ENCODE measurements around the gene TMEM87A.
"Not testable (repeated sequence)": the region's sequence is repeated elsewhere in the genome, so short reads cannot be mapped to it uniquely, and the experiment has no call there.

TMEM87A gene, protein sequence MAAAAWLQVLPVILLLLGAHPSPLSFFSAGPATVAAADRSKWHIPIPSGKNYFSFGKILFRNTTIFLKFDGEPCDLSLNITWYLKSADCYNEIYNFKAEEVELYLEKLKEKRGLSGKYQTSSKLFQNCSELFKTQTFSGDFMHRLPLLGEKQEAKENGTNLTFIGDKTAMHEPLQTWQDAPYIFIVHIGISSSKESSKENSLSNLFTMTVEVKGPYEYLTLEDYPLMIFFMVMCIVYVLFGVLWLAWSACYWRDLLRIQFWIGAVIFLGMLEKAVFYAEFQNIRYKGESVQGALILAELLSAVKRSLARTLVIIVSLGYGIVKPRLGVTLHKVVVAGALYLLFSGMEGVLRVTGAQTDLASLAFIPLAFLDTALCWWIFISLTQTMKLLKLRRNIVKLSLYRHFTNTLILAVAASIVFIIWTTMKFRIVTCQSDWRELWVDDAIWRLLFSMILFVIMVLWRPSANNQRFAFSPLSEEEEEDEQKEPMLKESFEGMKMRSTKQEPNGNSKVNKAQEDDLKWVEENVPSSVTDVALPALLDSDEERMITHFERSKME

DNA sequence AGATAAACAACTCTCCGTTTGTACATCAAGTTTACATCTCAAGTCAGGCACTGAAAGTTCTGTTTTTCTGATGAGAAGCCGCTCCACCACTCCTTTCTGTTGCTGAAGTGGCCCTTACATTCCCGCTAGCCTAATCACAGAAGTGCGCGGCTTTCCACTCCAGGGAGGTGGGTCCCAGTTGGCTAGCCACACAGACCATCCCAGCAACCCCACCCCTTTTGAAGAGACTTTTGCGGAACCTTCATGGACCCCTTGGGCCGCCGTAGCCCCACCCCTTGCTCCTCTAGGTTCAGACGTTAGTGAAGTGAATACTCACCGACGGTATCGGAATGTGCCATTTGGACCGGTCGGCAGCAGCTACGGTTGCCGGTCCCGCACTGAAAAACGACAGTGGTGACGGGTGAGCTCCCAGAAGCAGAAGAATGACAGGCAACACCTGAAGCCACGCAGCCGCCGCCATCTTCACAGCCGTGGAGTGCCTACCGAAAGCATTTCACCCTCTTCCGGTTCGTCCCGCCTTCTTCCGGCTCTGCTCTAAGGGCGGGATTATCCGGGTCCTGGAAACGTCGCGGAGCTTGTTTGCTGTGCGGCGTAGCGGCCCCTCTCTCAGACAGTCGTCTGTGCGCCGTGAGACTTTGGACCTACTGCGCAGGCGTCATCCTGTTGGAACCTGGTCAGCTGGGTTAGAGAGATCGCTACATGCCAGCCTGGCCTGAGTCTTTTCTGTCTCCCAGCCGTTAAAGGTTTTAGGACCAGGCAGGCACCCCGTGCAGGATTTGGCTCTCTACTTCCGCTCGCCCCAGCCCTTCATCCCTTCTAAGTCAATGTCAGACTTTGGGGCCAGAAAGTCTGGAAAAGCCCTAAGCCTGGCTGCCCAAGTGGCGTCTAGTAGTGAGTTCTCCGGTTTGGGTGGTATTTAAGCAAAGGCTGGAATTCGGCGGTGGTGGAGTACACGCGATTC, at the start of gene TMEM87A, which contains the start of gene GANC:
TSS of gene TMEM87A (minus strand) at position 495 of the 961 bp plus-strand sequence. CDS start at position 460, 35 bp downstream.
TSS of gene GANC (plus strand) at position 263 of the 961 bp plus-strand sequence. CDS start 1,281 bp downstream, outside the sequence.
- peak; percentile 99 for DNase-seq

- no peak for DNase-seq
These were observed 46.0 kb upstream of the TMEM87A start for GRCh38 chr15:42319206-42319605.

DNA sequence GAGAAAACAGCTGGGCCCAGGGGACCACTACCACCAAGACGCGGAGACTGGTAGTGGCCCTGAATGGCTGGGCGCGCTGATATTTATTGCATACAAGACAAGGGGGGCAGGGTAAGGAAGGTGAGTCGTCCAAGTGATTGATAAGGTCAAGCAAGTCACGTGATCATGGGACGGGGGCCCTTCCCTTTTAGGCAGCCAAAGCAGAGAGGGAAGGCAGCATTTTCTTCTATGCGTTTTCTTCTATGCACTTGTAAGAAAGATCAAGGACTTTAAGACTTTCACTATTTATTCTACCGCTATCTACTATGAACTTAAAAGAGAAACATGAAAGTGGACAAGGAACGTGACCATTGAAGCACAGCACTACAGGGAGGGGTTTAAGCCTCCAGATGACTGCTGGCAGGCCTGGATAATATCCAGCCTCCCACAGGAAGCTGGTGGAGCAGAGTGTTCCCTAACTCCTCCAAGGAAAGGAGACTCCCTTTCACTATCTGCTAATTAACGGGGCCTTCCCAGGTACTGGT, 43.1 kb upstream of the TMEM87A start:
- not testable (repeated sequence) for DNase-seq

GRCh38 chr15:42315521-42315920, 42.3 kb upstream of the TMEM87A start:
- DNase-seq: no peak

- DNase-seq: no peak
These were observed 41.6 kb upstream of the TMEM87A start for GRCh38 chr15:42314818-42315217.

GRCh38 chr15:42313463-42313862, 40.2 kb upstream of the TMEM87A start:
- no peak for DNase-seq

GRCh38 chr15:42306681-42307080, 33.4 kb upstream of the TMEM87A start:
- DNase-seq: no peak

- DNase-seq: not testable (repeated sequence)
These were observed 27.8 kb upstream of the TMEM87A start for GRCh38 chr15:42301004-42301403.

- DNase-seq: no peak
These were observed 15.9 kb upstream of the TMEM87A start for GRCh38 chr15:42289166-42289565.

DNA sequence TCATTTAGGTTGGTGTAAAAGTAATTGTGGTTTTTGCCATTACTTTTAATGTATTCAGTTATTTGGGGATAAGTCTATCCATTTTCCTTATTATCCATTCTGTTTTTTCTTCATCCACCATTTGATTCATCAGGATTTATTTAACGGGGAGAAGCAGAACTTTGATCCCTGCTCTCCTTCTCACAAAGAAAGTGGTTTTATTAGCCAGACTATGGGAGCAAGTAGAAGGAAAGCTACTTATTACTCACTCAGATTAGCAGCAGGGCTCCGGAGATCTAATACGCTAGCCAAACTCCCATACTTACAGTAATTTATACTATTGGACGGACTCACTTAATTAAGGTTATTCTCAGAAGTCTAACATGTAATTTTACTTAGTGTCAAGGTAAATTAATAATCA, 14.7 kb upstream of the TMEM87A start:
- no peak for DNase-seq

GRCh38 chr15:42286445-42287029, 13.3 kb upstream of the TMEM87A start:
- DNase-seq: no peak

DNA sequence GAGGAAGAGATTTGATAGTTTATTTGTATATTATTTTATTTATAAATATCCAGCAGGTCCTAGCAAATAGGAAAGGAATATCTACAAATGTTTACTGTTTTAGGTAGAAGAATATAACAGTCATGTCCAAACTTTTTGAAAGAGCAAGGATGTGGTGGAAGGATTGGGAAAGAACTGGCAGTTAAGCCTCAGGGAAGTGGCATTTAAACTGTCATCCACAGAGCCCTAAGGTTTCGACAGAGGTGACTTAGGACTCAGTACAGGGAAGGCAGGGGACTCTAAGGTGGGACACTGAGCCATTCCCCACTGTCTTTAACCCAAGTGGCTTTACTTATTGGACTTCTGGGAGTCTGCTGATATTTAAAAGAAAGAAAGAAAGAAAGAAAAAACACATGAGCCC, 11.8 kb upstream of the TMEM87A start:
- DNase-seq: no peak

DNA sequence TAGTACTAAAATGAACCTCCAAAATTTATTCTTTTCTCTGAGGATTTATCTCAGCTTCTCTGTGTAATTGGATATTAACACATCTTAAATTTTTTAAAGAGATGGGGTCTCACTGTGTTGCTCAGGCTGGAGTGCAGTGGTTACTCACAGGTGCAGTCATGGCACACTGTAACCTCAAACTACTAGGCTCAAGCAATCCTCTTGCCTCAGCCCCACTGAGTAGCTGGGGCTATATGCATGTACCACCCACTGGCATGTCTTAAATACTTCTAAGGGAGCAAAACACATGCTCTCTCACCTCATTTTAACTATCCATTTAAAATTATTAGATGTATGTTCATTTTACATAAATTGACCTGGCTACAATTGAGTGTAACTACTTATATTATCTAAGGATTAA, 11.3 kb upstream of the TMEM87A start:
- DNase-seq: no peak

- no peak for DNase-seq
These were observed 10.4 kb upstream of the TMEM87A start for GRCh38 chr15:42283671-42284070.

- no peak for DNase-seq
These were observed 9.7 kb upstream of the TMEM87A start for GRCh38 chr15:42282926-42283325.

- no peak for DNase-seq
These were observed 9.1 kb upstream of the TMEM87A start for GRCh38 chr15:42282344-42282743.

GRCh38 chr15:42279234-42279723, 6.0 kb upstream of the TMEM87A start:
- DNase-seq: no peak

DNA sequence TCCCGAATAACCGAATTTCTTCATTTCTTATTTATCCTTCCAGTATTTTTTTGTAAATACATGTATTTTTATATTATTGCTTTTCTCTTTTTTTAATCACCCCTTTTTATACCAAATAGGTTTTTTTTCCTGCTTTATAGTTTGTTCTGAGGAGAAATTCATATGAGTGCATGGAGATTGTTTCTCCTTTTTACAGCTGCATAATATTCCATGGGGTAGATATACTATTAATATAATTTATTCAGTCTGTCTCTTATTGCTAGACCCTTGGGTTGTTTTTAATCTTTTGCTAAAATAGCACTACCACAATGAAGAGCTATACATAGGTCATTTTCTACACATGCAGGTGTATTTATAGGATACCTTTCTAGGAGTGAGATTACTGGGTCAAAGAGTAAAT, 3.5 kb upstream of the TMEM87A start:
- DNase-seq: no peak

DNA sequence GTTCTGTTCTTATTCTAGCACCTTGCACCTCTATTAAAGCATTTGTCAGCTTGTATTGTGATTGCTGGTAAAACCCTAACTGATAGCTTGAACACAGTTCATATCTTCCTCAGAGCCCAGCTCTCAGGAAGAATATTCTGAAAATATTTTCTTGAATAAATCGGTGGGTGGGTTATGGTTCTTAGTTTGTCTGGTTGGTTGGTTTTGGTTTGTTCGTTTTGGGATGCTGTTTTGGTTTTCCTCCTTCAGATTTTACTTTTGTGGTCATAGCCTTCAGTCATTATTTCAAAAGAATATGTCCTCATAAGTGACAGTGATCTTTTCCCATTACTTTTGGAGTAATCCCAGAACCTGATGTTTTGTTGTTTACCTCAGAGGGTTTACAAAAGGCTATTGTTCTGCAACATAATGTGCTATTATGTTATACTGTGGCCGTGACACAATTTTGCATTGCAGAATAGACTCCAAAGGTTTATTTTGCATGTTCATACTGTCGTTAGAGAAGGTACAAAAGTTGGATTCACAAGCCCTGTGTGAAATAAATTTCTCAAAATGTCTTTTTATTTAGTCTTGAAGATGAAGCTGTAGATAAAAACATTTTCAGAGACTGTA, 2.7 kb upstream of the TMEM87A start:
- DNase-seq: no peak

DNA sequence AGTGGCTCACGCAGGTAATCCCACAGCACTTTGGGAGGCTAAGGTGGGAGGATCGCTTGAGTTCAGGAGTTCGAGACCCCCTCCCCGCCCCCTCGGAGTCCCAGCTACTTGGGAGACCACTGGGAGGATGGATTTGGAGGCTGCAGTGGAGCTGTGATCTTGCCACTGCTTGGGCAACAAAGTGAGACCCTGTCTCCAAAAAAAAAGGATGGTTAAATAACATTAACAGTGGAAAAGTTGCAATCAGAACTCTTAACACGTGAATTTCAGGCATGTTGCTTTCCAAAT, 1.4 kb upstream of the TMEM87A start:
- peak; percentile 26 for DNase-seq

- peak; percentile 76 for DNase-seq
These were observed 868 bp upstream of the TMEM87A start for GRCh38 chr15:42273900-42274701.
